Transverse colon (tissue), 4 donors: ENCODE results near the gene TST. TPM values are rescaled to one million over a fixed set of nuclear protein-coding genes. Genes with fewer than 3 reads are reported as not detected.

ENCODE experiments used
- DNase-seq: peaks from one replicate; pipeline ENCODE4 v3.0.0-alpha.2; 2019
- H3K27ac ChIP-seq, 4 donors: fragments of 200-600 bp; sonication (generic); 2 replicates each; pipeline ENCODE4 v1.5.1; 2016 to 2018; ENCODE audit warnings: inconsistent platforms in 4 of 4
- H3K27me3 ChIP-seq: fragments of 200-600 bp; sonication (generic); 2 replicates; pipeline ENCODE4 v1.5.1; 2017; ENCODE audit warnings: inconsistent platforms
- H3K36me3 ChIP-seq, 4 donors: fragments of 200-600 bp; sonication (generic); 2 replicates each; pipeline ENCODE4 v1.5.1; 2017 to 2019; ENCODE audit warnings: inconsistent platforms in 4 of 4
- H3K4me1 ChIP-seq, 4 donors: fragments of 200-600 bp; sonication (generic); 2 replicates each; pipeline ENCODE4 v1.5.1; 2017 to 2020; ENCODE audit warnings: inconsistent platforms in 4 of 4
- H3K4me3 ChIP-seq, 4 donors: fragments of 200-600 bp; sonication (generic); 1 replicate in 1 of 4; 2 replicates in 3 of 4; pipeline versions ENCODE4 v1.5.1 to v1.6.1; 2017 to 2019; ENCODE audit warnings: inconsistent platforms in 4 of 4
- H3K9me3 ChIP-seq, 2 donors: fragments of 200-600 bp; sonication (generic); 2 replicates each; pipeline ENCODE4 v1.5.1; 2017 to 2019; ENCODE audit warnings: inconsistent platforms in 2 of 2
- CTCF ChIP-seq, 5 experiments: fragments of 200-600 bp in 3 of 5; fragments of 450-650 bp in 2 of 5; sonication (generic) in 3 of 5; IDR thresholded peaks; 1 replicate in 2 of 5; 2 replicates in 3 of 5; pipeline ENCODE4 v1.5.1; 2016 to 2017; ENCODE audit warnings: antibody characterized with exemption in 5 of 5, inconsistent platforms in 3 of 5, mild to moderate bottlenecking in 2 of 5, moderate library complexity in 1 of 5
- EP300 ChIP-seq: sonication (generic); formaldehyde crosslinking; IDR thresholded peaks from one replicate; pipeline ENCODE4 v1.6.1; 2017; ENCODE audit warnings: antibody characterized with exemption, low read depth
- POLR2A ChIP-seq: fragments of 450-650 bp; IDR thresholded peaks from one replicate; pipeline ENCODE4 v1.6.1; 2016; ENCODE audit warnings: antibody characterized with exemption, mild to moderate bottlenecking, moderate library complexity
- POLR2AphosphoS5 ChIP-seq, 3 donors: sonication (generic); formaldehyde crosslinking; IDR thresholded peaks; one replicate each; pipeline ENCODE4 v1.6.1; 2016; ENCODE audit warnings: antibody characterized with exemption in 3 of 3
- WGBS, 2 donors: methylation state at CpG; one replicate each; pipeline ENCODE4 v1.1.5; 2018; ENCODE audit warnings: low coverage in 1 of 2; 5-methylcytosine and 5-hydroxymethylcytosine counted together
- in situ Hi-C, 4 donors: fragments of 200-750 bp; cut with MboI; loops; one replicate each; pipeline versions ENCODE4 v1.15.0 to v1.15.1; 2017; ENCODE audit warnings: low sequenced_read_pairs in 3 of 4, low pct_ligation_motif_present in 1 of 4, low pct_unique_long_range_greater_than_20kb in 1 of 4
- intact Hi-C: fragments of 100-400 bp; cut with DNase I; formaldehyde crosslinking; loops from one replicate; pipeline ENCODE4 v1.15.1; 2023; ENCODE audit warnings: low total_unique reads
- total RNA-seq, 4 donors: library from RNA; depleted of rRNA; stranded (reverse); fragments of >200 nt; gene quantifications; one replicate each; pipeline ENCODE4 v1.1.0, GENCODE V29; 2016

The TST gene
- total RNA-seq, 4 donors from 2014 or later = 246 to 719 (median 557) TPM

GRCh38 chr22:37014835-37015586 lies 4.2 kb downstream of the TST start:
- peaks cover 26 to 72% (median 62%) of the 10 kb centered on the region in 4 donors for H3K4me1 ChIP-seq
- no peaks in the 10 kb centered on the region for H3K9me3 ChIP-seq
- H3K27ac ChIP-seq = peak overlapping the region; percentile 92 to 99 (median 99)
- H3K27me3 ChIP-seq = no peaks in the 10 kb centered on the region
- no peaks in the 10 kb centered on the region for H3K36me3 ChIP-seq
- TF ChIP-seq EP300 (no peak), POLR2A (no peak)
- intact Hi-C loops (no loop called here), in situ Hi-C loops (no loop called here)
- peak; percentile 62 for DNase-seq
- peak overlapping the region in 1 of 4 donors; percentile 20 for H3K4me3 ChIP-seq
- WGBS, 2 donors = 53 to 55% methylated on average over 7 to 12 of the region's 12 CpGs

GRCh38 chr22:37014415-37014806 lies 4.8 kb downstream of the TST start:
- Histone ChIP-seq H3K27ac (peak overlapping the region; percentile 92 to 99 (median 99)), H3K4me3 (no peak overlapping the region), H3K9me3 (no peaks in the 10 kb centered on the region), H3K4me1 (peaks cover 26 to 72% (median 62%) of the 10 kb centered on the region in 4 donors), H3K27me3 (no peaks in the 10 kb centered on the region), H3K36me3 (no peaks in the 10 kb centered on the region)
- TF ChIP-seq EP300 (no peak), CTCF (IDR thresholded peaks at IDR 0.05) (no peak), POLR2A (no peak), POLR2AphosphoS5 (IDR thresholded peaks at IDR 0.05) (no peak)
- WGBS, 2 donors = 0 to 75% methylated on average over 1 to 4 of the region's 4 CpGs
- intact Hi-C loops = no loop called here
- DNase-seq = no peak
- in situ Hi-C loops = no loop called here

GRCh38 chr22:37012956-37013355 lies 6.3 kb downstream of the TST start:
- no peaks in the 10 kb centered on the region for H3K9me3 ChIP-seq
- no peak overlapping the region for H3K4me3 ChIP-seq
- intact Hi-C loops = no loop called here
- H3K27me3 ChIP-seq = no peaks in the 10 kb centered on the region
- in situ Hi-C loops = no loop called here
- peak overlapping the region; percentile 92 to 99 (median 99) for H3K27ac ChIP-seq
- TF ChIP-seq POLR2AphosphoS5 (IDR thresholded peaks at IDR 0.05) (no peak), CTCF (IDR thresholded peaks at IDR 0.05) (no peak), EP300 (no peak), POLR2A (no peak)
- no peaks in the 10 kb centered on the region for H3K36me3 ChIP-seq
- H3K4me1 ChIP-seq = peaks cover 26 to 65% (median 55%) of the 10 kb centered on the region in 4 donors
- 40 to 67% methylated on average over 2 to 10 of the region's 10 CpGs for WGBS, 2 donors
- peak; percentile 13 for DNase-seq

GRCh38 chr22:37012262-37012904 lies 6.9 kb downstream of the TST start:
- Histone ChIP-seq H3K27me3 (no peaks in the 10 kb centered on the region), H3K4me3 (no peak overlapping the region), H3K9me3 (no peaks in the 10 kb centered on the region), H3K27ac (peak overlapping the region; percentile 92 to 99 (median 99)), H3K36me3 (no peaks in the 10 kb centered on the region), H3K4me1 (peaks cover 21 to 59% (median 49%) of the 10 kb centered on the region in 4 donors)
- peak; percentile 90 for DNase-seq
- in situ Hi-C loops = no loop called here
- 42% methylated on average over 9 of the region's 9 CpGs; no CpG with 5 or more reads in 1 of the 2 donors for WGBS, 2 donors
- intact Hi-C loops = no loop called here
- TF ChIP-seq CTCF (IDR thresholded peaks at IDR 0.05) (no peak), EP300 (peak; percentile 41), POLR2A (peak; percentile 54), POLR2AphosphoS5 (IDR thresholded peaks at IDR 0.05) (peak in 2 of 3 donors; percentile 41 to 79)
